Measurements from ENCODE around the gene HOOK1. TPM values are rescaled to one million over a fixed set of nuclear protein-coding genes. Genes with fewer than 3 reads are reported as not detected.
A peak's percentile ranks its signal among the peaks of the same experiment; 100 is the strongest.

Gene HOOK1
- total RNA-seq, 1 experiment from 2014 or later, result 33.8 TPM

DNA sequence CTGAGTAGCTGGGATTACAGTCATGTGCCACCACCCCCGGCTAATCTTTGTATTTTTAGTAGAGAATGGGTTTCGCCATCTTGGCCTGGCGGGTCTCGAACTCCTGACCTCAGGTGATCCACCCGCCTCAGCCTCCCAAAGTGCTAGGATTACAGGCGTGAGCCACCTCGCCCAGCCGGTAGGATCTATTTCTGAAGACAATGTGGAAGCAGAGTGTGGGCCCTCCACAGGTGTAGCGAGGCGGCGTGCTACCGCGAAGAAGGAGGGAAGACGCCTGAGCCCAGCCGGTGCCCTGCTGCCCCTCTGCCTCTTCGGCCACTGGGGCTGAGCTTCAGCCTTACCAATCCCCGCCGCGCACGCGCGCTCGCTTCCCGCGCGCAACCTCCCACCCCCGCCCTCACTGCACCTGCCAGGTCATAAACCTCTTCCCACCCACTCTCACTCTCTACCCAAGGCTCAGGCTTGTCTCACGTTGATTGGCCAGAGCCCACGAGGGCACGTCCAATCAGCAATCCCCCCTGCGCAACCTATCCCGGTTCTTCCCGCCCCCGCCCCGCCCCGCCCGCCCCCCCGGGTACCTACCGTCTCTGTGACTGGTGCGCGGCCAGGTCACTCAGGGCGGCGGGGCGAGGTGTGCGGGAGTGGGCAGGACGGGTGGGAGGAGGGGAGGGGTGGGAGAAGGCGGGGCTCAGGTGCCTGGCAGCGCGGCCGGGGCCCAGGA is 409 bp upstream of the HOOK1 start (continued):
- TF ChIP-seq, protein P1, sequence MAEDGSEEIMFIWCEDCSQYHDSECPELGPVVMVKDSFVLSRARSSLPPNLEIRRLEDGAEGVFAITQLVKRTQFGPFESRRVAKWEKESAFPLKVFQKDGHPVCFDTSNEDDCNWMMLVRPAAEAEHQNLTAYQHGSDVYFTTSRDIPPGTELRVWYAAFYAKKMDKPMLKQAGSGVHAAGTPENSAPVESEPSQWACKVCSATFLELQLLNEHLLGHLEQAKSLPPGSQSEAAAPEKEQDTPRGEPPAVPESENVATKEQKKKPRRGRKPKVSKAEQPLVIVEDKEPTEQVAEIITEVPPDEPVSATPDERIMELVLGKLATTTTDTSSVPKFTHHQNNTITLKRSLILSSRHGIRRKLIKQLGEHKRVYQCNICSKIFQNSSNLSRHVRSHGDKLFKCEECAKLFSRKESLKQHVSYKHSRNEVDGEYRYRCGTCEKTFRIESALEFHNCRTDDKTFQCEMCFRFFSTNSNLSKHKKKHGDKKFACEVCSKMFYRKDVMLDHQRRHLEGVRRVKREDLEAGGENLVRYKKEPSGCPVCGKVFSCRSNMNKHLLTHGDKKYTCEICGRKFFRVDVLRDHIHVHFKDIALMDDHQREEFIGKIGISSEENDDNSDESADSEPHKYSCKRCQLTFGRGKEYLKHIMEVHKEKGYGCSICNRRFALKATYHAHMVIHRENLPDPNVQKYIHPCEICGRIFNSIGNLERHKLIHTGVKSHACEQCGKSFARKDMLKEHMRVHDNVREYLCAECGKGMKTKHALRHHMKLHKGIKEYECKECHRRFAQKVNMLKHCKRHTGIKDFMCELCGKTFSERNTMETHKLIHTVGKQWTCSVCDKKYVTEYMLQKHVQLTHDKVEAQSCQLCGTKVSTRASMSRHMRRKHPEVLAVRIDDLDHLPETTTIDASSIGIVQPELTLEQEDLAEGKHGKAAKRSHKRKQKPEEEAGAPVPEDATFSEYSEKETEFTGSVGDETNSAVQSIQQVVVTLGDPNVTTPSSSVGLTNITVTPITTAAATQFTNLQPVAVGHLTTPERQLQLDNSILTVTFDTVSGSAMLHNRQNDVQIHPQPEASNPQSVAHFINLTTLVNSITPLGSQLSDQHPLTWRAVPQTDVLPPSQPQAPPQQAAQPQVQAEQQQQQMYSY (CRISPR knock-in tag; IDR thresholded peaks at IDR 0.05), result no peak
- no peak for TF ChIP-seq ETV6 (CRISPR knock-in tag; IDR thresholded peaks at IDR 0.05)
- no peak for TF ChIP-seq SMAD3 (CRISPR knock-in tag; IDR thresholded peaks at IDR 0.05; ENCODE audit: borderline replicate concordance)
- TF ChIP-seq SP1 (CRISPR knock-in tag; conservative IDR thresholded peaks at IDR 0.05), result no peak; the same call in 1 of the 2 replicates
- TF ChIP-seq, protein P2, sequence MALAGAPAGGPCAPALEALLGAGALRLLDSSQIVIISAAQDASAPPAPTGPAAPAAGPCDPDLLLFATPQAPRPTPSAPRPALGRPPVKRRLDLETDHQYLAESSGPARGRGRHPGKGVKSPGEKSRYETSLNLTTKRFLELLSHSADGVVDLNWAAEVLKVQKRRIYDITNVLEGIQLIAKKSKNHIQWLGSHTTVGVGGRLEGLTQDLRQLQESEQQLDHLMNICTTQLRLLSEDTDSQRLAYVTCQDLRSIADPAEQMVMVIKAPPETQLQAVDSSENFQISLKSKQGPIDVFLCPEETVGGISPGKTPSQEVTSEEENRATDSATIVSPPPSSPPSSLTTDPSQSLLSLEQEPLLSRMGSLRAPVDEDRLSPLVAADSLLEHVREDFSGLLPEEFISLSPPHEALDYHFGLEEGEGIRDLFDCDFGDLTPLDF (CRISPR knock-in tag; IDR thresholded peaks at IDR 0.05), result no peak
- TF ChIP-seq GTF2I (CRISPR knock-in tag; conservative IDR thresholded peaks at IDR 0.05), result peak; percentile 49; the same call in 1 of the 2 replicates
- TF ChIP-seq, protein P3, sequence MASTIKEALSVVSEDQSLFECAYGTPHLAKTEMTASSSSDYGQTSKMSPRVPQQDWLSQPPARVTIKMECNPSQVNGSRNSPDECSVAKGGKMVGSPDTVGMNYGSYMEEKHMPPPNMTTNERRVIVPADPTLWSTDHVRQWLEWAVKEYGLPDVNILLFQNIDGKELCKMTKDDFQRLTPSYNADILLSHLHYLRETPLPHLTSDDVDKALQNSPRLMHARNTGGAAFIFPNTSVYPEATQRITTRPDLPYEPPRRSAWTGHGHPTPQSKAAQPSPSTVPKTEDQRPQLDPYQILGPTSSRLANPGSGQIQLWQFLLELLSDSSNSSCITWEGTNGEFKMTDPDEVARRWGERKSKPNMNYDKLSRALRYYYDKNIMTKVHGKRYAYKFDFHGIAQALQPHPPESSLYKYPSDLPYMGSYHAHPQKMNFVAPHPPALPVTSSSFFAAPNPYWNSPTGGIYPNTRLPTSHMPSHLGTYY (CRISPR knock-in tag; IDR thresholded peaks at IDR 0.05), result no peak
- TF ChIP-seq, protein P4, sequence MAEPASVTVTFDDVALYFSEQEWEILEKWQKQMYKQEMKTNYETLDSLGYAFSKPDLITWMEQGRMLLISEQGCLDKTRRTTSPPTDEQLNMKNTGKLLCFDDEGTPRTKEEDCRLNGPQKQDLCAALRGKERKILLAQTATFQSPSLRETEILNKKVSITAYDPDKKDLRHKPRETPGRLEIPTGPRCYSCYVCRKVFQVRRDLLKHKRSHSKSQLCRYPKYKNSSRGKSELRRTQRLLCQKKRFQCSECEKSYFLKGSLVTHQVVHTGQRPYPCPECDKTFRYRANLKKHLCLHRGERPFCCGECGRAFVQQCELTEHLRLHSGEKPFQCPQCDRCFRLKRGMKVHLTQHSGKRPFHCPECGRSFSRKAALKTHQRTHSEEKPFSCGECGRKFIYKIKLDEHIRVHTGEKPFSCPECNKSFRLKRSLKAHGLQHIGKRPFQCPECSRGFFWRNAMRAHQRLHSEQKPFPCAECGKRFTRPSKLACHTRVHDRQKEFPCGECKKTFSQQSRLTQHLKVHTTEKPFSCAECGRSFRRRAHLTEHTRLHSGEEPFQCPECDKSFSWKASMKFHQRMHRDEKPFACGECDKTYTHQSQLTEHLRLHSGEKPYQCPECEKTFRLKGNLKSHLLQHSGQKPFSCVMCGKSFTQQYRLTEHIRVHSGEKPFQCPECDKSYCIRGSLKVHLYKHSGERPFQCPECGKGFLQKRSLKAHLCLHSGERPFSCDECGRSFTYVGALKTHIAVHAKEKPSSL (CRISPR knock-in tag; conservative IDR thresholded peaks at IDR 0.05), result no peak
- TF ChIP-seq FOXP1 (CRISPR knock-in tag; IDR thresholded peaks at IDR 0.05; ENCODE audit: borderline replicate concordance), result peak; percentile 77; the same call in 1 of the 2 replicates
- TF ChIP-seq, protein P5, sequence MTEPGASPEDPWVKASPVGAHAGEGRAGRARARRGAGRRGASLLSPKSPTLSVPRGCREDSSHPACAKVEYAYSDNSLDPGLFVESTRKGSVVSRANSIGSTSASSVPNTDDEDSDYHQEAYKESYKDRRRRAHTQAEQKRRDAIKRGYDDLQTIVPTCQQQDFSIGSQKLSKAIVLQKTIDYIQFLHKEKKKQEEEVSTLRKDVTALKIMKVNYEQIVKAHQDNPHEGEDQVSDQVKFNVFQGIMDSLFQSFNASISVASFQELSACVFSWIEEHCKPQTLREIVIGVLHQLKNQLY (CRISPR knock-in tag; IDR thresholded peaks at IDR 0.05), result no peak
- peak; percentile 76 for TF ChIP-seq NFYB (CRISPR knock-in tag; conservative IDR thresholded peaks at IDR 0.05; ENCODE audit: low read depth)
- TF ChIP-seq HMGA2 (CRISPR knock-in tag; IDR thresholded peaks at IDR 0.05), result no peak
- TF ChIP-seq ZBTB21 (CRISPR knock-in tag; IDR thresholded peaks at IDR 0.05; ENCODE audit: borderline replicate concordance), result 0 out of 2 replicates have a peak, but pooled peaks have one; percentile 52
- TF ChIP-seq, protein P6, sequence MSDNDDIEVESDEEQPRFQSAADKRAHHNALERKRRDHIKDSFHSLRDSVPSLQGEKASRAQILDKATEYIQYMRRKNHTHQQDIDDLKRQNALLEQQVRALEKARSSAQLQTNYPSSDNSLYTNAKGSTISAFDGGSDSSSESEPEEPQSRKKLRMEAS (CRISPR knock-in tag; IDR thresholded peaks at IDR 0.05), result peak; percentile 19; the same call in 1 of the 2 replicates
- TF ChIP-seq NR3C1 (CRISPR knock-in tag; conservative IDR thresholded peaks at IDR 0.05; ENCODE audit: low read depth), result no peak
- TF ChIP-seq KAT7 (CRISPR knock-in tag; IDR thresholded peaks at IDR 0.05; ENCODE audit: borderline replicate concordance), result no peak
- TF ChIP-seq ZNF317 (CRISPR knock-in tag; IDR thresholded peaks at IDR 0.05; ENCODE audit: borderline replicate concordance, low read depth), result no peak
- no peak for TF ChIP-seq RORB (CRISPR knock-in tag; IDR thresholded peaks at IDR 0.05)
- TF ChIP-seq, protein P7, sequence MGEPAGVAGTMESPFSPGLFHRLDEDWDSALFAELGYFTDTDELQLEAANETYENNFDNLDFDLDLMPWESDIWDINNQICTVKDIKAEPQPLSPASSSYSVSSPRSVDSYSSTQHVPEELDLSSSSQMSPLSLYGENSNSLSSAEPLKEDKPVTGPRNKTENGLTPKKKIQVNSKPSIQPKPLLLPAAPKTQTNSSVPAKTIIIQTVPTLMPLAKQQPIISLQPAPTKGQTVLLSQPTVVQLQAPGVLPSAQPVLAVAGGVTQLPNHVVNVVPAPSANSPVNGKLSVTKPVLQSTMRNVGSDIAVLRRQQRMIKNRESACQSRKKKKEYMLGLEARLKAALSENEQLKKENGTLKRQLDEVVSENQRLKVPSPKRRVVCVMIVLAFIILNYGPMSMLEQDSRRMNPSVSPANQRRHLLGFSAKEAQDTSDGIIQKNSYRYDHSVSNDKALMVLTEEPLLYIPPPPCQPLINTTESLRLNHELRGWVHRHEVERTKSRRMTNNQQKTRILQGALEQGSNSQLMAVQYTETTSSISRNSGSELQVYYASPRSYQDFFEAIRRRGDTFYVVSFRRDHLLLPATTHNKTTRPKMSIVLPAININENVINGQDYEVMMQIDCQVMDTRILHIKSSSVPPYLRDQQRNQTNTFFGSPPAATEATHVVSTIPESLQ (CRISPR knock-in tag; IDR thresholded peaks at IDR 0.05), result no peak
- 0 out of 2 replicates have a peak, but pooled peaks have one; percentile 25 for TF ChIP-seq FOXK1 (CRISPR knock-in tag; IDR thresholded peaks at IDR 0.05)
- TF ChIP-seq ZNF232 (CRISPR knock-in tag; IDR thresholded peaks at IDR 0.05), result no peak; the same call in 1 of the 2 replicates
- TF ChIP-seq ZNF263 (CRISPR knock-in tag; IDR thresholded peaks at IDR 0.05; ENCODE audit: low read depth), result no peak
- no peak for TF ChIP-seq SMAD4 (CRISPR knock-in tag; IDR thresholded peaks at IDR 0.05)
- TF ChIP-seq, protein P8, sequence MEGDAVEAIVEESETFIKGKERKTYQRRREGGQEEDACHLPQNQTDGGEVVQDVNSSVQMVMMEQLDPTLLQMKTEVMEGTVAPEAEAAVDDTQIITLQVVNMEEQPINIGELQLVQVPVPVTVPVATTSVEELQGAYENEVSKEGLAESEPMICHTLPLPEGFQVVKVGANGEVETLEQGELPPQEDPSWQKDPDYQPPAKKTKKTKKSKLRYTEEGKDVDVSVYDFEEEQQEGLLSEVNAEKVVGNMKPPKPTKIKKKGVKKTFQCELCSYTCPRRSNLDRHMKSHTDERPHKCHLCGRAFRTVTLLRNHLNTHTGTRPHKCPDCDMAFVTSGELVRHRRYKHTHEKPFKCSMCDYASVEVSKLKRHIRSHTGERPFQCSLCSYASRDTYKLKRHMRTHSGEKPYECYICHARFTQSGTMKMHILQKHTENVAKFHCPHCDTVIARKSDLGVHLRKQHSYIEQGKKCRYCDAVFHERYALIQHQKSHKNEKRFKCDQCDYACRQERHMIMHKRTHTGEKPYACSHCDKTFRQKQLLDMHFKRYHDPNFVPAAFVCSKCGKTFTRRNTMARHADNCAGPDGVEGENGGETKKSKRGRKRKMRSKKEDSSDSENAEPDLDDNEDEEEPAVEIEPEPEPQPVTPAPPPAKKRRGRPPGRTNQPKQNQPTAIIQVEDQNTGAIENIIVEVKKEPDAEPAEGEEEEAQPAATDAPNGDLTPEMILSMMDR (IDR thresholded peaks at IDR 0.05), result no peak
- TF ChIP-seq, protein P9, sequence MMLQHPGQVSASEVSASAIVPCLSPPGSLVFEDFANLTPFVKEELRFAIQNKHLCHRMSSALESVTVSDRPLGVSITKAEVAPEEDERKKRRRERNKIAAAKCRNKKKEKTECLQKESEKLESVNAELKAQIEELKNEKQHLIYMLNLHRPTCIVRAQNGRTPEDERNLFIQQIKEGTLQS (CRISPR knock-in tag; conservative IDR thresholded peaks at IDR 0.05), result no peak
- TF ChIP-seq CREM (CRISPR knock-in tag; IDR thresholded peaks at IDR 0.05), result no peak
